ENCODE data around the gene TENT5D. TPM values are rescaled to one million over a fixed set of nuclear protein-coding genes. Genes with fewer than 3 reads are reported as not detected.

Gene TENT5D
- total and polyA plus RNA-seq, 4 donors: not detected

DNA sequence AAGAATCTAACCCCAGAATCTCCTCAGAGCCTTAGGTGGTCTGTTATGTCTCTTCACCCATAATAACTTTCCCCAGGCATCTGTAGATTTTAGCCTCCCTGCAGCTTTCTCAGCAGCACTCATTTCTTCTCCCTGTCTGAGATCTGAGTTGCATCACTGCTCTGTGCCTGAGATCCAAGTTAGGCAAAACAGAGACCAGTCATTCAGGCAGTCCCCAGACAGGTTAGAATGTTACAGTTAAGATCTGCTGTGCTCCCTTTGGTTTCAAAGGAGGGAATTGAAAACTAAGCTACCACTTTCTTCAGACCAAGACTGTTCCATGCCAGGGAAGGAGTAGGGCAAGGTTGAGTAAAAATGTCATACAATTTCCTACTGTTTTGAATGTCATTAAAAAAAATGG lies 65.3 kb downstream of the TENT5D start:
- no peaks in the 10 kb centered on the region for H3K27me3 ChIP-seq (ENCODE audit: control insufficient read depth in 3 of 3, insufficient read depth in 3 of 3, low read length in 2 of 3)
- TF ChIP-seq, protein P1, sequence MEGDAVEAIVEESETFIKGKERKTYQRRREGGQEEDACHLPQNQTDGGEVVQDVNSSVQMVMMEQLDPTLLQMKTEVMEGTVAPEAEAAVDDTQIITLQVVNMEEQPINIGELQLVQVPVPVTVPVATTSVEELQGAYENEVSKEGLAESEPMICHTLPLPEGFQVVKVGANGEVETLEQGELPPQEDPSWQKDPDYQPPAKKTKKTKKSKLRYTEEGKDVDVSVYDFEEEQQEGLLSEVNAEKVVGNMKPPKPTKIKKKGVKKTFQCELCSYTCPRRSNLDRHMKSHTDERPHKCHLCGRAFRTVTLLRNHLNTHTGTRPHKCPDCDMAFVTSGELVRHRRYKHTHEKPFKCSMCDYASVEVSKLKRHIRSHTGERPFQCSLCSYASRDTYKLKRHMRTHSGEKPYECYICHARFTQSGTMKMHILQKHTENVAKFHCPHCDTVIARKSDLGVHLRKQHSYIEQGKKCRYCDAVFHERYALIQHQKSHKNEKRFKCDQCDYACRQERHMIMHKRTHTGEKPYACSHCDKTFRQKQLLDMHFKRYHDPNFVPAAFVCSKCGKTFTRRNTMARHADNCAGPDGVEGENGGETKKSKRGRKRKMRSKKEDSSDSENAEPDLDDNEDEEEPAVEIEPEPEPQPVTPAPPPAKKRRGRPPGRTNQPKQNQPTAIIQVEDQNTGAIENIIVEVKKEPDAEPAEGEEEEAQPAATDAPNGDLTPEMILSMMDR (IDR thresholded peaks at IDR 0.05; ENCODE audit: control extremely low read depth, extremely low read depth): no peak
- H3K9me3 ChIP-seq (ENCODE audit: control insufficient read depth in 4 of 4, insufficient read depth in 3 of 4, low read length in 3 of 4): peaks cover 0 to 9% (median 0%) of the 10 kb centered on the region in 4 donors
- no peaks in the 10 kb centered on the region for H3K4me1 ChIP-seq (ENCODE audit: control insufficient read depth in 5 of 5, insufficient read depth in 5 of 5, low read length in 5 of 5)
- H3K36me3 ChIP-seq (ENCODE audit: control insufficient read depth in 4 of 4, insufficient read depth in 4 of 4, low read length in 4 of 4): no peaks in the 10 kb centered on the region
- DNase-seq: no peak
- H3K4me3 ChIP-seq: no peak overlapping the region
- H3K9ac ChIP-seq (ENCODE audit: insufficient read depth in 1 of 2, low read length in 2 of 2): no peak overlapping the region
- ATAC-seq (ENCODE audit: insufficient read depth, low FRiP score): no peak
- no peak overlapping the region for H3K27ac ChIP-seq (ENCODE audit: low read depth in 1 of 2, low read length in 1 of 2)

DNA sequence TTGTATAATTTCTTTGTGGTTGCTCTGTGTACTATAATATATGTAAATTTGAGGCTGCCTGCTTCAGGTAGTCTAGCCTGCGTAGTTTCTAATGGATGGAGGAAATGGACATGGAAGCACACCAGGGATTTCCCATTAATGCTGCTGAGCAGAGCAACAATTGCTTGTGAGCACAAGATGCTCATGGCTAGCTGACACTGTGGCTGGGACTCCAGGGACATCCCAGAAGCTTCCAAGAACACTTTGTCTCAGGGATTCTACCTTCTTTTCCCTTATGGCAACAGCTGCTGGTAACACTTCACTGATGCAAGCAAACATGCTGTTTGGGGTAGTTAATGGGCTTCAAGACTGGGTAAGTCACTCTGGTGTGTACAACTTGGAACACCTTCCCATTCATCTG lies 66.1 kb downstream of the TENT5D start:
- Histone ChIP-seq H3K27ac (ENCODE audit: low read depth in 1 of 2, low read length in 1 of 2) (no peak overlapping the region), H3K4me1 (ENCODE audit: control insufficient read depth in 5 of 5, insufficient read depth in 5 of 5, low read length in 5 of 5) (no peaks in the 10 kb centered on the region), H3K27me3 (ENCODE audit: control insufficient read depth in 3 of 3, insufficient read depth in 3 of 3, low read length in 2 of 3) (no peaks in the 10 kb centered on the region), H3K9ac (ENCODE audit: insufficient read depth in 1 of 2, low read length in 2 of 2) (no peak overlapping the region), H3K9me3 (ENCODE audit: control insufficient read depth in 4 of 4, insufficient read depth in 3 of 4, low read length in 3 of 4) (peaks cover 0 to 9% (median 0%) of the 10 kb centered on the region in 4 donors), H3K4me3 (no peak overlapping the region), H3K36me3 (ENCODE audit: control insufficient read depth in 4 of 4, insufficient read depth in 4 of 4, low read length in 4 of 4) (no peaks in the 10 kb centered on the region)
- ATAC-seq (ENCODE audit: insufficient read depth, low FRiP score): no peak
- TF ChIP-seq, protein P1 (IDR thresholded peaks at IDR 0.05; ENCODE audit: control extremely low read depth, extremely low read depth): no peak
- 70 to 80% methylated on average over 1 of the region's 1 CpG for WGBS, 2 donors
- DNase-seq: no peak

DNA sequence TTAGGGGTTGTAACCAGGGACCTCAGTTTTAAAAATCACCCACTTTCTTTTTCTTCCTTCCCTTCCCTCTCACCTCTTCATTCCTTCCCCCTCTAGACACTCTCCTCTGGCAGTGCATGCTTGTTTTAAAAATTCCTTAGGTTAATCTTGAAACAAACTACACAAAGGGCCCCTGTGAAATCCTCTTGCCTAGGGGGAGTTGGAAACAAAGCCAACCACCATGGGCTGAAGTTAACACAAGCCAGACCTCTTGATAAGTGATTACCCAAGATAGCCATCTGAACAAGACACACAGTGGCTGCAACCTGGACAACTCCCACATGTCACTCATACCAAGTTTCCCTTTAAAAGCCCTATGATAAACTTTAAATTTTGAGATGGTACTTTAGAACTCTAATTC lies 68.9 kb downstream of the TENT5D start:
- Histone ChIP-seq H3K4me1 (ENCODE audit: control insufficient read depth in 5 of 5, insufficient read depth in 5 of 5, low read length in 5 of 5) (no peaks in the 10 kb centered on the region), H3K9ac (ENCODE audit: insufficient read depth in 1 of 2, low read length in 2 of 2) (no peak overlapping the region), H3K36me3 (ENCODE audit: control insufficient read depth in 4 of 4, insufficient read depth in 4 of 4, low read length in 4 of 4) (no peaks in the 10 kb centered on the region), H3K27ac (ENCODE audit: low read depth in 1 of 2, low read length in 1 of 2) (no peak overlapping the region), H3K27me3 (ENCODE audit: control insufficient read depth in 3 of 3, insufficient read depth in 3 of 3, low read length in 2 of 3) (no peaks in the 10 kb centered on the region), H3K9me3 (ENCODE audit: control insufficient read depth in 4 of 4, insufficient read depth in 3 of 4, low read length in 3 of 4) (peaks cover 0 to 9% (median 0%) of the 10 kb centered on the region in 4 donors), H3K4me3 (no peak overlapping the region)
- no peak for DNase-seq
- TF ChIP-seq, protein P1 (IDR thresholded peaks at IDR 0.05; ENCODE audit: control extremely low read depth, extremely low read depth): no peak
- ATAC-seq (ENCODE audit: insufficient read depth, low FRiP score): no peak

All from lung (tissue), 12 donors.